ENCODE data around the gene TIMP2.

The TIMP2 gene

GRCh38 chr17:78864117-78864516 is 61.1 kb downstream of the TIMP2 start:
- H3K79me2 ChIP-seq (ENCODE audit: low read length), result no peaks in the 10 kb centered on the region
- no peak overlapping the region for H3K4me2 ChIP-seq (ENCODE audit: low read length)
- no peaks in the 10 kb centered on the region for H4K20me1 ChIP-seq (ENCODE audit: insufficient read depth, low read length)
- peaks cover 11% of the 10 kb centered on the region; the same call in 1 of the 2 replicates for H3K27me3 ChIP-seq (ENCODE audit: low read depth, low read length)
- H3K36me3 ChIP-seq (replicated peaks; ENCODE audit: low read depth, low read length), result no peaks in the 10 kb centered on the region
- H3K9ac ChIP-seq (ENCODE audit: low read length), result no peak overlapping the region
- 0 out of 2 replicates have a peak, but pooled peaks cover 3% of the 10 kb centered on the region for H3K4me1 ChIP-seq (ENCODE audit: low read length)
- no peak overlapping the region for H2AFZ ChIP-seq (ENCODE audit: low read depth, low read length)
- no peak overlapping the region for H3K4me3 ChIP-seq (ENCODE audit: low read length)
- no peak for TF ChIP-seq EZH2phosphoT487 (IDR thresholded peaks at IDR 0.05; ENCODE audit: low read depth)
- no peak for TF ChIP-seq CTCF (IDR thresholded peaks at IDR 0.05; ENCODE audit: low read depth, low read length)
- H3K27ac ChIP-seq (ENCODE audit: low read length), result no peak overlapping the region
- no peaks in the 10 kb centered on the region for H3K9me3 ChIP-seq (ENCODE audit: insufficient read depth, low read length)

DNA sequence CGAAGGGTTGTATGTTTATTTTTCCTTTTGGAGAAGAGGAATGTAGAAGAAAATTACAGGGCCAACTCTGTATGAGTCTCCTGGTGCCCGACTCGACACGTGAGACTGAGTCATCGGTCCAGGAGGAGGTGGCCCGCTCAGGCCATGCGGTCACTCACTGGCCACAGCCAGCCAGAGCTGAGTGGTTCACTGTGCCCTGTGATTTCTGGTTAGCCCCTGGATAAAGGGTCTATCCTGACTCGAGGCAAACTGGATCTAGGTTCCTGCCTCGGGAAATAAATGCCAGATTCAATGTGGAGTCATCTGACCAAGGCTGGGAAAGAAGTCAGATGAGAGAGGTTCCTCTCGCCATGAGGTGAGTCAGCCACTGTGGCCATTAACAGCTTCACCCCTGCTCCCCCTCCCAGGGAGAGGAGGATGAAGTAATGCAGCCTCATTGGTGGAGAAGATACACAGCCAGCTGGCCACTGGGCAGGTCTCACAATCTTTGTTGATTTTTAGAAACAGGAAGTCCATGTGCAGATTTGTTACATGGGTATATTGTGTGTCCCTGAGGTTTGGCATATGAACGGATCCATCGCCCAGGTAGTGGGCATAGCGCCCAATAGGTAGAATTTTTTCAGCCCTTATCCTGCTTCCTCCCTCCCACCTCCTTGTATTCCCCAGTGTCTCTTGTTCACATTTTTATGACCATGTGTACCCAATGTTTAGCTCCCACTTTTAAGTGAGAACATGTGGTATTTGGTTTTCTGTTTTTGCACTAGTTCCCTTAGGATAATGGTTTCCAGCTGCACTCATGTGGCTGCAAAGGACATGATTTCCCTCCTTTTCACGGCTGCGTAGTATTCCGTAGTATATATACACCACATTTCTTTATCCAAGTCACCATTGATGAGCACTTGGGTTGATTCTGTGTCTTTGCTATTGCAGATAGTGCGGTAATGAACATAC is 62.8 kb downstream of the TIMP2 start:
- Histone ChIP-seq H3K27ac (ENCODE audit: low read length) (no peak overlapping the region), H3K4me1 (ENCODE audit: low read length) (0 out of 2 replicates have a peak, but pooled peaks cover 3% of the 10 kb centered on the region), H3K9me3 (ENCODE audit: insufficient read depth, low read length) (no peaks in the 10 kb centered on the region), H2AFZ (ENCODE audit: low read depth, low read length) (no peak overlapping the region), H3K27me3 (ENCODE audit: low read depth, low read length) (peaks cover 11% of the 10 kb centered on the region), H3K9ac (ENCODE audit: low read length) (no peak overlapping the region), H3K4me3 (ENCODE audit: low read length) (no peak overlapping the region), H4K20me1 (ENCODE audit: insufficient read depth, low read length) (no peaks in the 10 kb centered on the region), H3K4me2 (ENCODE audit: low read length) (no peak overlapping the region), H3K36me3 (replicated peaks; ENCODE audit: low read depth, low read length) (no peaks in the 10 kb centered on the region), H3K79me2 (ENCODE audit: low read length) (no peaks in the 10 kb centered on the region)
- TF ChIP-seq EZH2phosphoT487 (IDR thresholded peaks at IDR 0.05; ENCODE audit: low read depth), result no peak
- TF ChIP-seq CTCF (IDR thresholded peaks at IDR 0.05; ENCODE audit: low read depth, low read length), result no peak

DNA sequence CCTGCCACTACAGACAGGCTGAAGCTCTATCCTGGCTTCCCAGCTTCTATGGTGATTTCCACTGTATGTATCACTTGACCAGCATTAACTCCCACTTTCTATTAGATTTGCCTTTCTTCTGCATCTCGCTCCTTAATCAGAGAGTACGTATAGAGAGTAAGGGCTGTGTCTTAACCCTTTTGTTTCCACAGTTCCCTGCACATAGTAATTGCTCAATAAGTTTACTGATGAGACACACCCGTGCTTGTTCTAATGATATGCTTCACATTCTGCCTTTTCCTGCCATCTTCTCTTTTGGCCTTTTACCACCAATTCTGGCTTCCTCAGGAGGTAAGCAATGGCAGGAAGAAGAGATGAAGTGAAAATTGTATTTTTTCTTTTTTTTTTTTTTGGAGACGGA is 64.0 kb downstream of the TIMP2 start:
- H3K36me3 ChIP-seq (replicated peaks; ENCODE audit: low read depth, low read length), result no peaks in the 10 kb centered on the region
- H3K27ac ChIP-seq (ENCODE audit: low read length), result no peak overlapping the region
- H3K9me3 ChIP-seq (ENCODE audit: insufficient read depth, low read length), result no peaks in the 10 kb centered on the region
- no peak overlapping the region for H3K9ac ChIP-seq (ENCODE audit: low read length)
- H3K79me2 ChIP-seq (ENCODE audit: low read length), result no peaks in the 10 kb centered on the region
- no peaks in the 10 kb centered on the region for H4K20me1 ChIP-seq (ENCODE audit: insufficient read depth, low read length)
- H2AFZ ChIP-seq (ENCODE audit: low read depth, low read length), result no peak overlapping the region
- peaks cover 19% of the 10 kb centered on the region for H3K27me3 ChIP-seq (ENCODE audit: low read depth, low read length)
- H3K4me1 ChIP-seq (ENCODE audit: low read length), result 0 out of 2 replicates have a peak, but pooled peaks cover 3% of the 10 kb centered on the region
- no peak overlapping the region for H3K4me2 ChIP-seq (ENCODE audit: low read length)
- H3K4me3 ChIP-seq (ENCODE audit: low read length), result no peak overlapping the region
- TF ChIP-seq EZH2phosphoT487 (IDR thresholded peaks at IDR 0.05; ENCODE audit: low read depth) (no peak), CTCF (IDR thresholded peaks at IDR 0.05; ENCODE audit: low read depth, low read length) (no peak)

GRCh38 chr17:78859051-78859450 is 66.1 kb downstream of the TIMP2 start:
- Histone ChIP-seq H3K79me2 (ENCODE audit: low read length) (no peaks in the 10 kb centered on the region), H3K4me1 (ENCODE audit: low read length) (no peaks in the 10 kb centered on the region), H3K9ac (ENCODE audit: low read length) (no peak overlapping the region), H3K4me3 (ENCODE audit: low read length) (no peak overlapping the region), H3K27ac (ENCODE audit: low read length) (no peak overlapping the region), H3K4me2 (ENCODE audit: low read length) (no peak overlapping the region), H3K9me3 (ENCODE audit: insufficient read depth, low read length) (no peaks in the 10 kb centered on the region), H4K20me1 (ENCODE audit: insufficient read depth, low read length) (no peaks in the 10 kb centered on the region), H3K27me3 (ENCODE audit: low read depth, low read length) (peaks cover 16% of the 10 kb centered on the region), H3K36me3 (replicated peaks; ENCODE audit: low read depth, low read length) (no peaks in the 10 kb centered on the region), H2AFZ (ENCODE audit: low read depth, low read length) (no peak overlapping the region)
- TF ChIP-seq CTCF (IDR thresholded peaks at IDR 0.05; ENCODE audit: low read depth, low read length) (no peak), EZH2phosphoT487 (IDR thresholded peaks at IDR 0.05; ENCODE audit: low read depth) (no peak)

Data from OCI-LY3 (cell line).